GM21717 (cell line): ENCODE measurements around the gene HAX1.
A peak's percentile ranks its signal among the peaks of the same experiment; 100 is the strongest.

Source experiments
- ATAC-seq: cut with Tn5 transposase; IDR thresholded peaks from one replicate; pipeline ENCODE4 v1.9.1; 2021; ENCODE audit warnings: mild to moderate bottlenecking, moderate library complexity; ENCODE audit not compliant: unreplicated experiment

Gene HAX1

DNA sequence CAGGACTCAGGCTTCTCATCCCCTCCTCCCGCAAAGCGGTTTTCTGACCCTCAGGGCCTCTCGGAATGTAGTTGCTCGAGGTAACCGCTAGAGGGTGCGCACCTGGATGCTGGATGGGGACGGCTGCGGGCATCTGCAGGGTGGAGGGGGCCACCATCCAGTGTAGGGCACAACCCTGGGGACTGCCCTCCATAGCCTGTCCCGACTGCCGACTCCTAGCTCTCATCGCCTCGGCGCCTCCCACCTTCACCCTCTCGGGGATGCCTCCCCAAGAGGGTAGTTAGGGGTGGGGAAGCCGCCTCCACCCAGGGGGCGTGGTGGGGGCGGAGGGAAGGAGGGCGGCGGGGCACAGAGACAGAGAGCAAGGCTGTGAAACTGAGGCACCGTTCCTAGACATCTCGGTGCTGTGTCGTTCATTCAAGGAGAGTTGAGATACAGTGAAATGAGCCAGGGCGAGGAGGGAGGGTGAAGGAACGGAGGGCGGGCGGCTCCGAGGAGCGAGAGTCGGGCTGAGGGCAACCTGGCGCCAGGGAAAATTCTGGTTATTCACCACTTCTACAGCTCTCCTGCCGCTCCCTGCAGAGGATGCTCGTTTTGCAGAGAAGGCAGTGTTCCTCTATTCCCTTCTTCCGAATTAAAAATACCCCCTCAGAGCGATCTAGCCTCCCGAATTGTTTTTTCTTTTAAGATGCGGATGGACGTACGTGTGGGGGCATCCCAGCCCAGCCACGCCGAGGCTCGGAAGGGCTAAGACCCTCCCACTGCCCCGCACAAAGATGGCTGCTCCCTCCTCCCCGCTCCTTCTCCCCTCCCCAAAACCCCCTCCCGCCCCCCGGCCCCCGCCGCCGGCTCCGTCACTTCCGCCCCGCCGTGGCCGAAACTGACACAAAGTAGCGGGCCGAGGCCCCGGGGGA, 52.5 kb downstream of the HAX1 start, which contains the start of gene ATP8B2:
ATP8B2 (plus strand) TSS at position 857 of the 914 bp plus-strand sequence. CDS start 2,617 bp downstream, outside the sequence.
- ATAC-seq, result peak; percentile 49
